HG03095 (cell line): ENCODE measurements around the gene PIGB.
"Not testable (repeated sequence)": the region's sequence is repeated elsewhere in the genome, so short reads cannot be mapped to it uniquely, and the experiment has no call there.

Source experiments
- ATAC-seq: cut with Tn5 transposase; IDR thresholded peaks from one replicate; pipeline ENCODE4 v1.9.1; 2021; ENCODE audit warnings: moderate library complexity; ENCODE audit not compliant: unreplicated experiment

Gene PIGB

GRCh38 chr15:55318588-55319494 is at the start of gene PIGB, which contains the start of gene PIGBOS1:
TSS of gene PIGB (plus strand) at chr15:55319222. CDS start at chr15:55319251, 29 bp downstream.
TSS of gene PIGBOS1 (minus strand) at chr15:55319123. CDS start at chr15:55317792, 1,331 bp downstream.
- peak; percentile 92 for ATAC-seq

DNA sequence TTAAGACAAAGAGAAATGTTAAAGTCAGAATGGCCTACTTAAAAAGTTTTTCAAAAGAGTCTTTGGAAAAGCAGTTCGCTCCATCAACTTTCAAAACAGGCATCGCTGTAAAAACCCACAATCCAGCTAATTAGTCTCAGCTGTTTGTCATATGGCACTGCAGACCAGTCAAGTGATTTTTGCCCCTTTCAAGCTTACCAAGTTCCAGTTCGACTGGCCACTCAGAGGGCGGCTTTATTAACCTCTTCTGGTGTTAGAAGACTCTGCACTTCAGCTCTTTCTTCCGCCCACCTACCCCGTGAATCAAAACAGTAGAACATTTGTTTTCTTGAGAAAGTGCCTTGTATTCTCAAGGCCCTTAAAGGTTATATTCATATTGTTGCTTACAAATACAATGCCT is 48.7 kb upstream of the PIGB start:
- ATAC-seq = no peak

DNA sequence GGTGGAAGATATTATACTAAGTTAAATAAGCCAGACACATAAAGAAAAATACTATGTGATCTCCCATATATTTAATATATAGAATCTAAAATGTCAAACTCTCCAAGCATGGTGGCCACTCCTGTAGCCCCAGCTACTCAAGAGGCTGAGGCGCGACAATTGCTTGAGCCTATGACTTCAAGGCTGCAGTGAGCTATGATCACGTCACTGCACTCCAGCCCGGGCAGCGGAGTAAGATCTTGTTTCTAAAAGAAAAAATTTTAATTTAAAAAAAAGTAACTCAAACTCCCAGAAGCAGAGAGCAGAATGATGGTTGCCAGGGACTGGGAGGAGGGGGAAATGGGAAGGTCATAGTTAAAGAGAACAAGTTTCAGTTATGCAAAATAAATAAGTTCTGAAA is 42.7 kb upstream of the PIGB start:
- ATAC-seq = no peak

DNA sequence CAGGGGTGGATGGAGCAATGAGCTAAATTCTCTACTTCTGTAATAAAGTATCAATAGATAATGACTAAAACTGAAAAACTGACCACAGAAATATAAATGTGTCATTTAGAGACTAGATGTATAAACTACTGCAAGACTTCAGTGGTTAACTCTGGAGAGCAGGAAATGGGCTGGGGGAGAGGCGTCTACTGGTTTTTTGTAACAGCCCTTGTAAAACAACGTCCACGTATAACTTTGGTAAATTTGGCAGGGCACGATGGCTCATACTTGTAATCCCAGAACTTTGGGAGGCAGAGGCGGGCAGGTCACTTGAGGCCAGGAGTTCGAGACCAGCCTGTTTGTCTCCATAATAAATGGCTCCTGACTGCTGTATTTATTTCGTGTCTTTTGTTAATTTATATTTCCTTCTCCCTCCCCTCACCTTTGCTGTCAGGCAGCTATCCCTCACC is 41.9 kb upstream of the PIGB start:
- ATAC-seq = peak; percentile 43

- no peak for ATAC-seq
These were observed 41.3 kb upstream of the PIGB start for GRCh38 chr15:55277715-55278114.

DNA sequence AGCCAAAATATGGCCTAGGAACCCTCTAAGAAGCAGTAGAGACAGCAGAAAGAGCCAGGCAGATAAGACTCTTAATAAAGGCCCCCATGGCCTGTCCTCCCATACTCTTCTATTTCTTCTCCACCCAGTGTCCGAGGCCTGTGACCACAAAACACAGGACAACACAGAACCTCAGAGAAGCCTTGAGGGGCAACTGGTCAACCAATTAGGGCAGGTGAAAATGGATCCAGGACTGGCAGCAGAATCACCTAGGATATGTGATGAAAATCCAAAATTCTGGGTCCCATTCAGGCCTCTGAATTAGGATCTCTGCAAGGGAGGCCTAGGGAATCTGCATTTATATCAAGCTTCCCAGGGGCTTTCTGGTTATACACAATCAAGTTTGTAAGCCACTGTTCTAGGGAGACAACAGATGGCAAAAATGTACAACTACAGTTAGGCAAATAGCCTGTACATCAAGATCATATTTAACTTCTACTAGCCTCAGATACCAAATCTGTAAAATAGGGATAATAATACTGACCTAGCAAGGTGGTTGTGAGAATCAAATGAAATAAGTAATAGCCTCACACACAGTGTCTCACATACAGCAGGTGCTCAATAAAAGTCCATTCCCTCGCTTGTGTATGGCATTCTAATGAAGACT is 39.8 kb upstream of the PIGB start:
- no peak for ATAC-seq

DNA sequence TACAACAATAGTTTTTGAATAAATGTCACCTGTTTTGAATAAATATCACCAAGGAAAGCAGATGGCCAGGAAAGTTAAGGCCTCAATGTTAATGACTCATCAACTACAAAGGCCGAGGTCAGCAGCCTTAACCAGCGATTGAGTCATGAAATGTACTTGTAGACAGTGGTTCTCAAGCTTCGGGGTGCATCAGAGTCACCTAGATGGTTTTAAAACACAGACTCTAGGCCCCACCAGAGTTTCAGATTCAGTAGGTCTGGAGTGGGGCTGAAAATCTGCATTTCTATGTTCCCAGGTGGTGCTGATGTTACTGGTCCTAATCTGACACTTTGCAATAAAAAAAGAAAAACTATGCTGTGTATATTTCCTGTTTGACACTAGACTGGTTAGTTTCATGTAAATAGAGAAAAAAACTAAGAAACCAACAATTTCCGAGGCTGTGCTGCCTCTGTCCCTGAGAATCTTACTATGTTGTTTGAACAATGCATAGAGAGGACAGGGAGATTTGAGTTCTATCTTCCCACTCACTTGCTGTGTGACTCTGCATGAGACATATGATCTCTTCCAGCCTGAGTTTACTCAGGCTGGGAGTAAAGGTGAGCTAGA is 39.2 kb upstream of the PIGB start:
- peak; percentile 84 for ATAC-seq

DNA sequence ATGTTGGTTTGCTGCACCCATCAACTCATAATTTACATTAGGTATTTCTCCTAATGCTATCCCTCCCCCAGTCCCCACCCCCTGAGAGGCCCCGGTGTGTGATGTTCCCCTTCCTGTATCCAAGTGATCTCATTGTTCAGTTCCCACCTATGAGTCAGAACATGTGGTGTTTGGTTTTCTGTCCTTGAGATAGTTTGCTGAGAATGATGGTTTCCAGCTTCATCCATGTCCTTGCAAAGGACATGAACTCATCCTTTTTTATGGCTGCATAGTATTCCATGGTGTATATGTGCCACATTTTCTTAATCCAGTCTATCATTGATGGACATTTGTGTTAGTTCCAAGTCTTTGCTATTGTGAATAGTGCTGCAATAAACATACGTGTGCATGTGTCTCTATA is 38.4 kb upstream of the PIGB start:
- ATAC-seq = not testable (repeated sequence)

DNA sequence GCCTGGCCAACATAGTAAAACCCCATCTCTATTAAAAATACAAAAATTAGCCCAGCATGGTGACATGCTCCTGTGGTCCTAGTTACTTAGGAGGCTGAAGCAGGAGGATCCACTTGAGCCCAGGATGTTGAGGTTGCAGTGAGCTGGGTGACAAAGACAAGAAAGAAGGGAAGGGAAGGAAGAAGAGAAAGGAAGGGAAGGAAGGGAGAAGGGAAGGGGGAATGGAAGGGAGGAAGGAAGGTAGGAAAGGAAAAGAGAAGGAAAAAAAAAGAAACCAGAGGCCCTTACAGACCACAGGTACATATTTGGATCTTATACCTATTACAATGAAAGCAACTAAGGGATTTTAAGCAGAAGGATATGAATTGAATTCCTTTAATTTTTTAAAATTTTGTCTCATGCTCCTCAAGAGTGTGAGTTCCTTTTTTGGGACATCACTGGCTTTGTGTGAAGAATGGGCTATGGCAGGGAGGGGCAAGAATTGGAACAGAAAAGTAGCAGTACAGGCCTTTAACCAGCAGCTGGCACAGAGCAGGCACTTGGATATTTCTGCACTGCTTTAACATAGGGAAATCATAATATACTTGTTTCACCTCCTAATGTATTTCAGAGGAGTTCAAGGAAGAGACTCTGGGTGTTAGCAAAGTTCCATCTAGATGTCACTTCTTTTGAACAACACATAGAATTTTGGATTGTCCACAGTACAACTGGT is 37.3 kb upstream of the PIGB start:
- no peak for ATAC-seq

GRCh38 chr15:55282284-55282833 is 36.7 kb upstream of the PIGB start:
- ATAC-seq = no peak

DNA sequence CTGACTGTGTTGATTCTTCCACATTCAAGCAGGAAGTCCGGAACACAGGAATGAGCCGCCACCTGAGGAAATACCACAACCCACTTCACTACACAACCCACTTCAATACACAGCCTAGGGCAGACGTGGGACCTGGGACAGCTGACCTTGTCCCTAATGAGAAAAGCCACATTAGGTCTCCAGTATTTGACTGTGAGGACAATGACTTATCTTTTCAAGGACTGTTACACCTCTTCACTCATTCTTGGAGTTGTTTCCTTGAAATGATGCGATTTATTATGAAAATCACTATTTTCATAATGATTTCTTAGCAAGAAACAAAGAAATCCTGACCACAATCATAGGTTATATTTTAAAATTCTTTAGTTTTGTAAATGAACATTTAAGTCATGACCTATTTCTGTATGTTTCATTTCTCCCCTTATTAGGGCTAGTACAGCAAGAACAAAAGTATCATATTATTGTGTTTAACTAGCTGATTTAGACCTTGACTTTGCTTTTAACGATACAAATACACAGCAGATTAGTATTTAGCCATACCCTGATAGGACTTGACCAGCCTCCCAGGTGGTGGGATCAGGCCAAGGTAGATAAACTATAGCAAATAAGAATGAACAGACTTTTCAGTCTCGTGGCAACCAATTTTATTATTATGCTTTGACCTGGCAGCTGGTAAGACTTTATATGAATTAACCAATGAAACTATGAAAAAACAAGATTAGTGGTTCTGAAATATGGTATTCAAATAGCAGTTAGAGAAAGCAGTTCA is 35.5 kb upstream of the PIGB start:
- ATAC-seq = no peak

- no peak for ATAC-seq
These were observed 34.6 kb upstream of the PIGB start for GRCh38 chr15:55284426-55284825.

DNA sequence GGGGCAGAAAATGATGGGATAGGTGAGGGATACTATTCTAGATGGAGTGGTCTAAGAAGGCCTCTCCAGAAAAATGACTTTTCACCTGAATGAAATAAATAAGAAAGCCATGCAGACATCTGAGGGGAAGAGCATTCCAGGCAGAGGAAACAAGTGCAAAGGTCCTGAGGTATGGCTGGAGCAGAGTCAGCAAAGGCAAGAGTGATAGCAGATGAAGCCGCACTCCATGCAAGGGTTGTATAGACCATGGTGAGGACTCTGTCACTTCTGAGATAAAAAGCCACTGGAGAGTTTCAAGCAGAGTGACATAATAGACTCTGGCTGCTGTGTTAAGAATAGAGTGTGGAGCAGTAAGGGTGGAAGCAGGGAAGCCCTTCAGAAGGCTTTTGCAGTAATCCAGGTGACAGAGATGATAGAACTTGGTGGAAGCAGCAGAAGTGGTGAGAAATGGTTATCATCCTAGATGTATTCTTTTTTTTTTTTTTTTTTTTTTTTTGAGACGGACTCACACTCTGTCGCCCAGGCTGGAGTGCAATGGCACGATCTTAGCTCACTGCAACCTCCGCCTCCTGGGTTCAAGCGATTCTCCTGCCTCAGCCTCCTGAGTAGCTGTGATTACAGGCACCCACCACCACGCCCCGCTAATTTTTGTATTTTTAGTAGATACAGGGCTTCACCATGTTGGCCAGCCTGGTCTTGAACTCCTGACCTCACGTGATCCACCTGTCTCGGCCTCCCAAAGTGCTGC is 32.4 kb upstream of the PIGB start:
- not testable (repeated sequence) for ATAC-seq

DNA sequence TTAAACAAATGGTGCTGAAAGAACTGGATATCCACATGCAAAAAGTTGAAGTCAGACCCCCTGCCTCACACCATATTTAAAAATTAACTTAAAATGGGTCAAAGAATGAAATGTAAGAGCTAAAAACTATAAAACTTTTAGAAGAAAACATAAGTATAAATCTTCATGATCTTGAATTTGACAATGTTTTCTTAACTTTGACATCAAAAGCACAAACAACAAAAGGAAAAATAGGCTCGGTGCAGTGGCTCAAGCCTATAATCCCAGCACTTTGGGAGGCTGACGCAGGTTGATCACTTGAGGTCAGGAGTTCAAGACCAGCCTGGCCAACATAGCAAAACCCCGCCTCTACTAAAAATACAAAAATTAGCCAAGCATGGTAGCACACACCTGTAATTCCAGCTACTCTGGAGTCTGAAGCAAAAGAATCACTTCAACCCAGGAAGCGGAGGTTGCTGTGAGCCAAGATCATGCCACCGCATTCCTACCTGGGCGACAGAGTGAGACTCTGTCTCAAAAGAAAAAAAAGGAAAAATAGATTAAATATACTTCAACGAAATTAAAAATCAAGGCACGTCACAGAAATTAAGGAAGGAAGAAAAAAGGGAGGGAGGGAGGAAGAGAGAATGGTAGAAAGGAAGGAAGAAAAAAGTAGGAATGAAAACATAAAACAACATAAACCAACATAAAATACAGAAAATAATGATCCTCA is 30.9 kb upstream of the PIGB start:
- no peak for ATAC-seq

- ATAC-seq = no peak
These were observed 29.8 kb upstream of the PIGB start for GRCh38 chr15:55289011-55289745.

DNA sequence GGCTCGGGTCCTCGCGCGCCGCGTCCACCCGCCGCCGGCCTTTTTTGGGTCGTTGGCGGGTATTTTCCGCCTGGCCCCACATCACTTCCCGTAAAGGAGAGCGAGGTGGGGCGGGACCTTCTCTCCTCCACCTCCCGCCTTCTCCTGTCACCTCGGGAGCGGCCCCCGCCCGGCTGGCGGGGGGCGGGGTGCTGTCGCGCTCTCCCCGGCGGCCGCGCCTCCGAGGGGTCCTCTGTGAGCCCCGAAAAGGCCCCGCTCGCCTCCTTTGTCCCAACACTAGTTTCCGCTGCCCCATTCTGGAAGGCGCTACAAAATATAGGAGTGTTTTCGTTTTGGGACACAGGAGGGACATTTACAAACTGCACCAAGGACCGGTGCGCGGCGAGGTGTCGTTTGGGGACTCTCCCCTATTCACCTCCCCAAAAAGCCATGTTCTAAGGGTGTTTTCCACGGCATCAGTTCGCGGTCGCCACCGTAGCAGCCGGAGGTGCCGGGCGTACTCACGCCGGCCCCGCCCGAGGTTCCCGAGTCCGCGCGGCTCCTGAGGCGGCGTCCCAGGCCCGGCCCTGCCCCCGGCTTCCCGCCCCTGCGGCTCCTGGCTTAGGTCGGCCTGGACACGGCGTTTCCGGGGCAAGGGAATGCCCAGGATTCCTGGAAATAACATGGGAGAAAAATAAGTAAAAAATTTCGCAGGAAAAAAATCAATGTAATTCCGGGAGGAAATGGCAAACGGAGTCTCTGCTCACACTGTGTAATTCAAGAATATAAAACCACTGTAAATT is 29.1 kb upstream of the PIGB start, which contains the start of gene RAB27A:
TSS of gene RAB27A (minus strand) at position 68 of the 782 bp plus-strand sequence. CDS start 54,879 bp downstream, outside the sequence.
- ATAC-seq = peak; percentile 64

DNA sequence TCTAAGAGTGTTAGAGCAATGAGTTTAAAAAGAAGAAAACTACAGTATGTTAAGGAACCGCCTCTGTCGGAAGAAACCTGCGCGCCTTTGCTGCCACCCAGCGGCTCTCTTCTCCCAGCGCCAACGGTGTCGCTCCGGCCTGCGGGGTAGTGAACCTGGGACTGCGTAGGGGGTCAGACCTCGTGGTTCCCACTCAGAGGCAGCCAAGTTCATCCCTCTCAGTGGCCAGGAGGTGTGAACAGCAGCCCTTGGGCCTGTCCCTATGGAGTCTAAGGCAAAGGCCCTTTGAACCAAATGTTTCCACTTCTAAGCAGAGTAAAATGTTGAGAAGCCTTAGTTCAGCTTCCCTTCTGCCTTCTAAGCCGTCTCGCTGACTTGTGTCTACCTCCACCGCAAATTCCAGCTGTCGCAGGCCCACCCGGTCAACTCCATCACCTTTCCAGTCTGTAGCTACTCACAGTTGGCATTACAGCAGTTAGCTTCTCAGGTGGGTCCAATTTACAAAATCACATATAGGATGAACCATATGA is 28.4 kb upstream of the PIGB start:
- ATAC-seq = peak; percentile 68
